Bronchial epithelial cell (primary cell): ENCODE results near the gene COL15A1. TPM values are rescaled to one million over a fixed set of nuclear protein-coding genes. Genes with fewer than 3 reads are reported as not detected.

Experiments used
- DNase-seq: peaks from one replicate; pipeline ENCODE4 v3.0.0-alpha.2; 2010; ENCODE audit warnings: low read depth
- FAIRE-seq: peaks from 2 replicates; lab custom pipeline; 2011; peaks lifted over from hg19 to GRCh38; lab: Jason Lieb, UNC
- H3K27me3 ChIP-seq: 2 replicates; pipeline ENCODE4 v1.5.1; 2011; ENCODE audit warnings: low read length; ENCODE audit not compliant: control insufficient read depth, insufficient read depth
- H3K36me3 ChIP-seq: 2 replicates; pipeline ENCODE4 v1.5.1; 2011; ENCODE audit warnings: low read length; ENCODE audit not compliant: control insufficient read depth, insufficient read depth
- H3K4me3 ChIP-seq: 2 replicates; pipeline ENCODE4 v1.5.1; 2011; ENCODE audit warnings: mild to moderate bottlenecking, low read depth, low read length, control low read depth
- total RNA-seq: library from RNA; depleted of rRNA; stranded (reverse); fragments of >200 nt; gene quantifications from 2 replicates; pipeline ENCODE4 v1.2.1, GENCODE V29; 2014
- TF ChIP-seq, protein P1 (sequence below): IDR thresholded peaks from 2 replicates; pipeline ENCODE4 v1.5.1; 2011; ENCODE audit warnings: mild to moderate bottlenecking, moderate library complexity, low read length, control low read depth, inconsistent platforms; ENCODE audit not compliant: insufficient read depth, severe bottlenecking

The COL15A1 gene
- total RNA-seq, 1 donor from 2014 or later = 1.6 TPM

DNA sequence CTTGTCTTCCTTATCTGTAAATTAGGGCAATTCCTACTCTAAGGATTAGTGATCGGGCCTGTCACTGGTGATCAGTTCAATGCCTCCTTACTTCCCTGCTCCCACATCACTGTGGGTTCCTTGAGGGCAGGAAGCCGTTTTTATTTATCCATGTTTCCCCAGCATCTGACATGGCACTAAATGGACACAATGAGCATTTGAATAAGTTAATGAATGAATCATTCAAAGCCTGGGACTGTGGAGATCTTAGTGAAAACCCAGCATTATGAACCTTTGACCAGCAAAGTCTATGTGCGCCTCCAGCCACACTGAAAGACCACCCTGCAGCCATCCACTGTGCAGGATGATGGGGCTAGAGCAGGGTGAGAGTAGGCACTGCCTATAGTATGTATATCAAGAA, 11.6 kb downstream of the COL15A1 start:
- Histone ChIP-seq H3K4me3 (no peak overlapping the region), H3K27me3 (no peaks in the 10 kb centered on the region), H3K36me3 (no peaks in the 10 kb centered on the region)
- no peak for DNase-seq
- FAIRE-seq = no peak
- TF ChIP-seq, protein P1, sequence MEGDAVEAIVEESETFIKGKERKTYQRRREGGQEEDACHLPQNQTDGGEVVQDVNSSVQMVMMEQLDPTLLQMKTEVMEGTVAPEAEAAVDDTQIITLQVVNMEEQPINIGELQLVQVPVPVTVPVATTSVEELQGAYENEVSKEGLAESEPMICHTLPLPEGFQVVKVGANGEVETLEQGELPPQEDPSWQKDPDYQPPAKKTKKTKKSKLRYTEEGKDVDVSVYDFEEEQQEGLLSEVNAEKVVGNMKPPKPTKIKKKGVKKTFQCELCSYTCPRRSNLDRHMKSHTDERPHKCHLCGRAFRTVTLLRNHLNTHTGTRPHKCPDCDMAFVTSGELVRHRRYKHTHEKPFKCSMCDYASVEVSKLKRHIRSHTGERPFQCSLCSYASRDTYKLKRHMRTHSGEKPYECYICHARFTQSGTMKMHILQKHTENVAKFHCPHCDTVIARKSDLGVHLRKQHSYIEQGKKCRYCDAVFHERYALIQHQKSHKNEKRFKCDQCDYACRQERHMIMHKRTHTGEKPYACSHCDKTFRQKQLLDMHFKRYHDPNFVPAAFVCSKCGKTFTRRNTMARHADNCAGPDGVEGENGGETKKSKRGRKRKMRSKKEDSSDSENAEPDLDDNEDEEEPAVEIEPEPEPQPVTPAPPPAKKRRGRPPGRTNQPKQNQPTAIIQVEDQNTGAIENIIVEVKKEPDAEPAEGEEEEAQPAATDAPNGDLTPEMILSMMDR = no peak

DNA sequence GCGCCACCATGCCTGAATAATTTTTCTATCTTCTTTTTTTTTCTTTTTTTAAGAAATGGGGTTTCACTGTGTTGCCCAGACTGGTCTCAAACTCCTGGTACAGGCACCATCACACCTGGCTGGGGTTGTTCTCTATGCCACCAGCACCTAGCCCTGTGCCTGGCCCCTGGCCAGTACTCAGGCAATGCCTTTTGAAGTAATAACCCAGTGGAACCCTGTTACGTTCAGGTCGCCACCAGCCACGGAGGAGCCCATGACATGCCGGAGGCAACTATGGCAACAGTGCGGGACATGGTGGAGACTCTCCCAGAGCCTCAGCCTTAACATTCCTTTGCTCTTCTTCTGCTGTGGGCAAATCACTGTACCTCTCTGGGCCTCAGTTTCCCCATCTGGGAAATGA, 14.1 kb downstream of the COL15A1 start:
- H3K36me3 ChIP-seq = no peaks in the 10 kb centered on the region
- DNase-seq (no peak), FAIRE-seq (no peak)
- TF ChIP-seq, protein P1 = no peak
- no peak overlapping the region for H3K4me3 ChIP-seq
- H3K27me3 ChIP-seq = no peaks in the 10 kb centered on the region

DNA sequence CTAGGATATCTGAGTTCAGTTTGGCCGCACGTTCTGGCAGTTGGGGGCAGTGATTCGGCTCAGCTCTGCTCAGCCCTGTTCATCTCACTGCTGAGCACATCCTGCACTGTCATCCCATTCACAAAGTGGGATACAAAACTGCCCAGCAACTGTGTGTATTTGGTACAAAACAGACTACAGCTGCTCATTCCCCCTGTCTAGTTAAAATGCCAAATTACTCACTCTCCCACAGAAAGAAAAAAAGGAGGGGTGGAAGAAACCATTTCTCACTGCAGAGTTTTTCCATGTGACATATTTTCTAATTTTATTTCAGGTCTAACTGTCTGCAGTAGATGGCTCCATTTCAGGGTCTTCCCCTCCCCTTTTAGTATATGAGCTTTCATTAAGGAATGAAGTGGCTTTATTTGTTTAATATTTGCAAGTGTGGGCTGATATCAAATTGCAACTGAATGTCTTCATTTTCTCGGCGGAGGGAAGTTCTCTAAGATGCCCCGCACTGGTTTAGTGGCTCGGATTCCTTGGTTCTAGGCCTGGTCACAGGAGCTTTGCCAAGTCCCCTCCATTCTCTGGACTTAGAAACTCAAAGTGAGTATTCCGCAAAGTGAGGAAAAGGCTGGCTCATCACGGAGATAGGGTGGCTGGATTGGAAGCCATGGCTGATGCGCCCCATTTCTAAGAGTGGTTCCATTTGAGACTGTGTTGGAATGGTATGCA, 14.7 kb downstream of the COL15A1 start:
- no peak overlapping the region for H3K4me3 ChIP-seq
- H3K27me3 ChIP-seq = no peaks in the 10 kb centered on the region
- no peak for DNase-seq
- TF ChIP-seq, protein P1 = no peak
- FAIRE-seq = no peak
- no peaks in the 10 kb centered on the region for H3K36me3 ChIP-seq

DNA sequence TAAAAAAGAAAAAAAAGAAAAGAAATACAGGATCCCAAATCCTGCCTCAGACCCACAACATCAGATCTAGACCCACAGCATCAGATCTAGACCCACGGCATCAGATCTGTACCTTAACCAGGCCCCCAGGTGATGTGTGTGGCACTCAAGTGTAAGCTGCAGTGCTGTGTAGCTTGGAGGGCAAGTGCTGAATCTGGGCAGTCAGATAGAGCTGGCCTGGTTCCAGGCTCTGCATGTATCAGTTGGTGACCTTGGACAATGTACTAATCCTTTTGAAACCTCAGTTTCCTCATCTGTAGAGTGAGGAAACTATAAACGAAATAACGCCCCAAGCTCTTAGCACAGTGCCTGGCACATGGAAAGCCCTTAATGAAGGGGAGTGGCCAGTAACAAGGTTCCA, 16.7 kb downstream of the COL15A1 start:
- H3K27me3 ChIP-seq = peaks cover 2% of the 10 kb centered on the region
- H3K4me3 ChIP-seq = no peak overlapping the region
- DNase-seq = no peak
- H3K36me3 ChIP-seq = no peaks in the 10 kb centered on the region
- TF ChIP-seq, protein P1 = no peak
- FAIRE-seq = no peak

DNA sequence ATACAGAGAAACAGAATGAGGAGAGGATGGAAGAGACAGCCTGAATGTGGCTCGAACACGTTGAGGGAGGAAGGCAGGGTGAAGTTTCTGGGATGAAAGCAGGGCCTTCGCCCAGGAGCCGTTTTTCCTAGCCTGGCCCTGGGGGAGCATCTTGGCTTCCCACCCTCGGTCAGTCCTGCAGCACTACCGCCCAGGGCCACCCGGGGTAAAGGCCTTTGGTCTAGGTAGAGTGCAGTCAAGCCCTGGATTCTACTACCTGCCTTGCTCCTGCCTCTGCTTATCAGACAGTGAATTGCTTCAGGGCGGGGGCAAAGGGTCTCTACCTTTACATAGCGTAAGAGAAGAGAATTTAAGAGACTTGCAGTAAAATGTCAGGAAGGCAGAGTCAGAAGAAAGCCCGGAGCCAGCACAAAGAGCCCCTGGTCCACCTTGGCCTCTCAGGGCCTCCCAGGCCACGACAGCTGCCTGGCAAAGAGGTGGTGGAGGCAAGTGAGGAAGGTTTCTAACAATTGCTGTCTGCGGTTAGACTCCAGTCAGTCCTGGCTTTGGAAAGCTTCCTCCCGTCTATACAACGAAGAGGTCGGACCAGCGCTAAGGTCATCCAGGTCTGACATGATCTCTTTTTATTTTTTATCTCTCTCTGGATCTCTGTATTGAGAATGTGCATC, 17.9 kb downstream of the COL15A1 start:
- Histone ChIP-seq H3K27me3 (peaks cover 2% of the 10 kb centered on the region), H3K4me3 (no peak overlapping the region), H3K36me3 (no peaks in the 10 kb centered on the region)
- TF ChIP-seq, protein P1 = no peak
- DNase-seq = no peak
- no peak for FAIRE-seq
